HepG2 (cell line): ENCODE measurements around the gene P4HB. TPM values are rescaled to one million over a fixed set of nuclear protein-coding genes. Genes with fewer than 3 reads are reported as not detected.

Source experiments
- ARNT2 ChIP-seq: sonication (generic); formaldehyde crosslinking; IDR thresholded peaks from 2 replicates; pipeline ENCODE4 v1.8.0; 2022; ENCODE audit warnings: mild to moderate bottlenecking, low read depth, missing genetic modification reagents, moderate library complexity
- ATF2 ChIP-seq: sonication (generic); formaldehyde crosslinking; IDR thresholded peaks from 2 replicates; pipeline ENCODE4 v1.4.0; 2020; ENCODE audit warnings: missing genetic modification reagents
- EED ChIP-seq: sonication (generic); formaldehyde crosslinking; IDR thresholded peaks from 2 replicates; pipeline ENCODE4 v1.5.0; 2020; ENCODE audit warnings: mild to moderate bottlenecking, missing genetic modification reagents
- GATA4 ChIP-seq: sonication (generic); IDR thresholded peaks from 2 replicates; pipeline ENCODE4 v1.6.1; 2016; ENCODE audit warnings: antibody characterized with exemption, low read depth, borderline replicate concordance
- HNRNPL ChIP-seq: fragments of 200-400 bp; formaldehyde crosslinking; IDR thresholded peaks from 2 replicates; pipeline ENCODE4 v1.6.1; 2017; ENCODE audit warnings: mild to moderate bottlenecking, low read depth, low read length
- HNRNPUL1 ChIP-seq: fragments of 200-400 bp; formaldehyde crosslinking; IDR thresholded peaks from 2 replicates; pipeline ENCODE4 v1.6.1; 2017; ENCODE audit warnings: low read depth, mild to moderate bottlenecking, low read length, moderate library complexity
- HOXA9 ChIP-seq: sonication (generic); formaldehyde crosslinking; IDR thresholded peaks from 2 replicates; pipeline ENCODE4 v1.8.1; 2022; ENCODE audit warnings: missing genetic modification reagents, mild to moderate bottlenecking, moderate library complexity, borderline replicate concordance
- KAT2B ChIP-seq: fragments of 150-350 bp; IDR thresholded peaks from 2 replicates; pipeline ENCODE4 v1.6.1; 2014; ENCODE audit warnings: low read depth, low read length, borderline replicate concordance
- MIXL1 ChIP-seq: IDR thresholded peaks from 2 replicates; pipeline ENCODE4 v1.6.1; 2016
- PLRG1 ChIP-seq: fragments of 450-650 bp; conservative IDR thresholded peaks from 2 replicates; pipeline ENCODE4 v1.6.1; 2016
- PRDM4 ChIP-seq: sonication (generic); formaldehyde crosslinking; IDR thresholded peaks from 2 replicates; pipeline ENCODE4 v1.9.0; 2021; ENCODE audit warnings: missing genetic modification reagents, borderline replicate concordance
- SOX5 ChIP-seq: IDR thresholded peaks from 2 replicates; pipeline ENCODE4 v1.6.1; 2016; ENCODE audit warnings: borderline replicate concordance
- SUZ12 ChIP-seq: fragments of 150-350 bp; IDR thresholded peaks from 2 replicates; pipeline ENCODE4 v1.6.1; 2014; ENCODE audit warnings: low read depth, low read length
- TAF15 ChIP-seq: fragments of 200-400 bp; formaldehyde crosslinking; IDR thresholded peaks from one replicate; pipeline ENCODE4 v1.6.1; 2018; ENCODE audit warnings: mild to moderate bottlenecking, low read depth, low read length; ENCODE audit not compliant: poor library complexity, severe bottlenecking
- TCF7L2 ChIP-seq: IDR thresholded peaks from 2 replicates; pipeline ENCODE4 v1.6.1; 2011; ENCODE audit warnings: mild to moderate bottlenecking, low read depth, low read length, moderate library complexity
- ZBTB7A ChIP-seq: sonication (generic); formaldehyde crosslinking; IDR thresholded peaks from 2 replicates; pipeline ENCODE4 v1.8.0; 2022; ENCODE audit warnings: mild to moderate bottlenecking, missing genetic modification reagents
- ZBTB7B ChIP-seq: sonication (generic); formaldehyde crosslinking; IDR thresholded peaks from 2 replicates; pipeline ENCODE4 v1.4.0; 2020; ENCODE audit warnings: missing genetic modification reagents
- ZFP1 ChIP-seq: IDR thresholded peaks from 2 replicates; pipeline ENCODE4 v1.6.1; 2016
- ZFP37 ChIP-seq: sonication (generic); formaldehyde crosslinking; IDR thresholded peaks from 2 replicates; pipeline ENCODE4 v1.4.0; 2020; ENCODE audit warnings: missing genetic modification reagents, borderline replicate concordance
- ZNF143 ChIP-seq: sonication (generic); formaldehyde crosslinking; IDR thresholded peaks from 2 replicates; pipeline ENCODE4 v1.4.0; 2020; ENCODE audit warnings: missing genetic modification reagents
- ZNF263 ChIP-seq: sonication (generic); formaldehyde crosslinking; IDR thresholded peaks from 2 replicates; pipeline ENCODE4 v1.4.0; 2020; ENCODE audit warnings: missing genetic modification reagents
- ZNF3 ChIP-seq: IDR thresholded peaks from 2 replicates; pipeline ENCODE4 v1.7.0; 2017; ENCODE audit warnings: inconsistent platforms
- ZNF326 ChIP-seq: sonication (generic); formaldehyde crosslinking; IDR thresholded peaks from 2 replicates; pipeline ENCODE4 v1.4.0; 2020; ENCODE audit warnings: missing genetic modification reagents, borderline replicate concordance
- ZNF460 ChIP-seq: sonication (generic); formaldehyde crosslinking; IDR thresholded peaks from 2 replicates; pipeline ENCODE4 v1.5.1; 2020; ENCODE audit warnings: missing genetic modification reagents, mild to moderate bottlenecking, borderline replicate concordance
- polyA plus RNA-seq, 8 experiments: library from polyadenylated mRNA; depleted of rRNA in 3 of 8; stranded (reverse) in 7 of 8; unstranded in 1 of 8; fragments of >200 nt; fragmentation: Illumina TruSeq in 4 of 8; extraction: Trizol in 4 of 8; gene quantifications; 2 replicates each; pipeline versions ENCODE4 v1.2.1 to v1.2.3, GENCODE V29; 2011 to 2016; ENCODE audit warnings: low read depth in 4 of 8, missing spikeins in 1 of 8, mixed read lengths in 1 of 8; ENCODE audit not compliant: insufficient read depth in 1 of 8
- total RNA-seq, 5 experiments: library from RNA; depleted of rRNA; stranded (reverse); fragments of >200 nt; fragmentation: Illumina TruSeq; extraction: Trizol; gene quantifications; 2 replicates each; pipeline ENCODE4 v1.2.3, GENCODE V29; 2016; ENCODE audit warnings: low read depth in 1 of 5
- TF ChIP-seq, protein P1 (sequence below): sonication (generic); formaldehyde crosslinking; IDR thresholded peaks from 2 replicates; pipeline ENCODE4 v1.4.0; 2020; ENCODE audit warnings: missing genetic modification reagents, mild to moderate bottlenecking, borderline replicate concordance
- TF ChIP-seq, protein P2 (sequence below): sonication (generic); formaldehyde crosslinking; IDR thresholded peaks from 2 replicates; pipeline ENCODE4 v1.8.0; 2023; ENCODE audit warnings: mild to moderate bottlenecking, missing genetic modification reagents

Gene P4HB
- total and polyA plus RNA-seq, 2 of the 13 experiments (the other 11 are each of a cell fraction or from before 2014, with no cell fraction given) = 185 to 782 TPM

GRCh38 chr17:81867170-81867990, 7.0 kb upstream of the P4HB start (continued):
- TF ChIP-seq ARNT2 (CRISPR knock-in tag) (peak; percentile 16; the same call in 1 of the 2 replicates), ZNF263 (CRISPR knock-in tag) (peak; percentile 16; the same call in 1 of the 2 replicates), KAT2B (no peak), SUZ12 (no peak), PLRG1 (no peak), ZNF326 (peak; percentile 91), ZBTB7B (CRISPR knock-in tag) (peak; percentile 15; the same call in 1 of the 2 replicates), ZNF3 (CRISPR knock-in tag) (no peak), SOX5 (CRISPR knock-in tag) (no peak), ZNF460 (no peak), ZNF143 (CRISPR knock-in tag) (0 out of 2 replicates have a peak, but pooled peaks have one; percentile 0), ATF2 (CRISPR knock-in tag) (0 out of 2 replicates have a peak, but pooled peaks have one; percentile 36), ZFP1 (no peak), ZBTB7A (CRISPR knock-in tag) (0 out of 2 replicates have a peak, but pooled peaks have one; percentile 35), ZFP37 (no peak), PRDM4 (CRISPR knock-in tag) (no peak), HNRNPL (peak; percentile 94), HNRNPUL1 (no peak), TCF7L2 (no peak), TAF15 (peak; percentile 99), GATA4 (peak; percentile 38), HOXA9 (CRISPR knock-in tag) (peak; percentile 16; the same call in 1 of the 2 replicates), EED (no peak), MIXL1 (CRISPR knock-in tag) (peak; percentile 9; the same call in 1 of the 2 replicates)
- TF ChIP-seq, protein P1, sequence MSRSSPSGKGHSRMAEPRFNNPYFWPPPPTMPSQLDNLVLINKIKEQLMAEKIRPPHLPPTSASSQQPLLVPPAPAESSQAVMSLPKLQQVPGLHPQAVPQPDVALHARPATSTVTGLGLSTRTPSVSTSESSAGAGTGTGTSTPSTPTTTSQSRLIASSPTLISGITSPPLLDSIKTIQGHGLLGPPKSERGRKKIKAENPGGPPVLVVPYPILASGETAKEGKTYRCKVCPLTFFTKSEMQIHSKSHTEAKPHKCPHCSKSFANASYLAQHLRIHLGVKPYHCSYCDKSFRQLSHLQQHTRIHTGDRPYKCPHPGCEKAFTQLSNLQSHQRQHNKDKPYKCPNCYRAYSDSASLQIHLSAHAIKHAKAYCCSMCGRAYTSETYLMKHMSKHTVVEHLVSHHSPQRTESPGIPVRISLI (CRISPR knock-in tag) = peak; percentile 25; the same call in 1 of the 2 replicates
- TF ChIP-seq, protein P2, sequence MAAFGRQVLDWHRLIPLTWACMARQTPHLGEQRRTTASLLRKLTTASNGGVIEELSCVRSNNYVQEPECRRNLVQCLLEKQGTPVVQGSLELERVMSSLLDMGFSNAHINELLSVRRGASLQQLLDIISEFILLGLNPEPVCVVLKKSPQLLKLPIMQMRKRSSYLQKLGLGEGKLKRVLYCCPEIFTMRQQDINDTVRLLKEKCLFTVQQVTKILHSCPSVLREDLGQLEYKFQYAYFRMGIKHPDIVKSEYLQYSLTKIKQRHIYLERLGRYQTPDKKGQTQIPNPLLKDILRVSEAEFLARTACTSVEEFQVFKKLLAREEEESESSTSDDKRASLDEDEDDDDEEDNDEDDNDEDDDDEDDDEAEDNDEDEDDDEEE (CRISPR knock-in tag) = no peak
